ENCODE measurements around the gene TCFL5.

Gene TCFL5

GRCh38 chr20:62795023-62795761 lies 66.4 kb downstream of the TCFL5 start (continued):
- TF ChIP-seq ZNF155 (tag by site-specific recombination; IDR thresholded peaks at IDR 0.05), result no peak
- TF ChIP-seq ZBTB20 (tag by site-specific recombination; IDR thresholded peaks at IDR 0.05), result peak; percentile 78
- TF ChIP-seq ZNF138 (tag by site-specific recombination; IDR thresholded peaks at IDR 0.05; ENCODE audit: borderline replicate concordance), result no peak
- TF ChIP-seq HOXC10 (CRISPR knock-in tag; IDR thresholded peaks at IDR 0.05), result no peak
- TF ChIP-seq KLF17 (tag by site-specific recombination; IDR thresholded peaks at IDR 0.05), result 0 out of 2 replicates have a peak, but pooled peaks have one; percentile 9
- TF ChIP-seq ZNF10 (tag by site-specific recombination; IDR thresholded peaks at IDR 0.05), result no peak
- TF ChIP-seq SCRT2 (tag by site-specific recombination; IDR thresholded peaks at IDR 0.05), result peak; percentile 11; the same call in 1 of the 2 replicates
- TF ChIP-seq ZNF274 (IDR thresholded peaks at IDR 0.05; ENCODE audit: low read length), result no peak
- no peak for TF ChIP-seq ZNF274 (tag by site-specific recombination; IDR thresholded peaks at IDR 0.05; ENCODE audit: borderline replicate concordance)
- peak; percentile 61 for TF ChIP-seq ZNF561 (tag by site-specific recombination; IDR thresholded peaks at IDR 0.05; ENCODE audit: borderline replicate concordance)
- TF ChIP-seq ZNF549 (tag by site-specific recombination; IDR thresholded peaks at IDR 0.05), result no peak
- no peak for TF ChIP-seq BCL11B (tag by site-specific recombination; IDR thresholded peaks at IDR 0.05; ENCODE audit: low read depth)
- TF ChIP-seq ZNF391 (tag by site-specific recombination; IDR thresholded peaks at IDR 0.05; ENCODE audit: borderline replicate concordance, low read depth), result no peak
- peak; percentile 70 for TF ChIP-seq GLIS2 (tag by site-specific recombination; IDR thresholded peaks at IDR 0.05)
- TF ChIP-seq ZNF2 (tag by site-specific recombination; IDR thresholded peaks at IDR 0.05), result no peak
- TF ChIP-seq TSHZ1 (tag by site-specific recombination; IDR thresholded peaks at IDR 0.05; ENCODE audit: borderline replicate concordance), result no peak
- no peak for TF ChIP-seq ZNF626 (tag by site-specific recombination; IDR thresholded peaks at IDR 0.05)
- no peak for TF ChIP-seq ZNF211 (tag by site-specific recombination; IDR thresholded peaks at IDR 0.05; ENCODE audit: low read depth)
- TF ChIP-seq RBAK (tag by site-specific recombination; IDR thresholded peaks at IDR 0.05), result no peak
- TF ChIP-seq ZBTB11 (tag by site-specific recombination; conservative IDR thresholded peaks at IDR 0.05; ENCODE audit: low read depth), result peak; percentile 15; the same call in 1 of the 2 replicates
- peak; percentile 89 for TF ChIP-seq ZNF362 (tag by site-specific recombination; IDR thresholded peaks at IDR 0.05)
- TF ChIP-seq PATZ1 (tag by site-specific recombination; IDR thresholded peaks at IDR 0.05), result peak; percentile 27
- peak; percentile 75 for TF ChIP-seq ZNF341 (tag by site-specific recombination; IDR thresholded peaks at IDR 0.05; ENCODE audit: low read depth)
- TF ChIP-seq PRDM10 (tag by site-specific recombination; IDR thresholded peaks at IDR 0.05), result no peak
